ENCODE results near the gene PLEKHH2. TPM values are rescaled to one million over a fixed set of nuclear protein-coding genes. Genes with fewer than 3 reads are reported as not detected.

PLEKHH2 gene
- total RNA-seq, 1 donor from 2014 or later, result 2.3 TPM

DNA sequence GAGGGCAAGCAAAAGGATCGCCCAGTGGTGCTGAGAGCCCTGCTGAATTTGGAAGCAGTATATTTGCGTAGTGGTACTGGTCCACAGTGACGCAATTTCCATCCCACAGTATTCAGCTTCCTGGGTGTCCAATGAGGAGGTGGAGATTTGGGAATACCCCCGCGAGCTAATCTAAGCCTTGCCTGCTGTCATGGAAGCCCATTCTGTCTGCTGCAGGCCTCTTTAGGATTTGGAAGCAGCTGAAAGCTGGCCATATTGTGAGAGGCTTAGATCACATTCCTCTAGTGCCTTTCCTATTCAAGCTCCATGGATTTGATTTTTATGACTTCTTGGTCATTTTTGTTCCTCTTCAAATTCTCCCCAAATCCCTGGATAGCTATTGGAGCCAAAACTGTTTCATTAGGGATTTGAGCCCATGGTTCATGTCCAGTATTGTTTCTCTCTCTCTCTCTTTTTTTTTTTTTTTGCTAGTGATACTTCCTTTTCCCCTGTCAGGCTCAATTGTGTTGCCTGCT lies 114.5 kb downstream of the PLEKHH2 start:
- H3K4me3 ChIP-seq (ENCODE audit: low read depth, low read length), result no peak overlapping the region
- no peak for DNase-seq (ENCODE audit: low read depth)
- H3K36me3 ChIP-seq (ENCODE audit: control insufficient read depth, insufficient read depth, low read length), result peaks cover 1% of the 10 kb centered on the region
- no peak for TF ChIP-seq CTCF (IDR thresholded peaks at IDR 0.05; ENCODE audit: insufficient read depth, low read length, poor library complexity, severe bottlenecking)
- H3K27me3 ChIP-seq (ENCODE audit: control insufficient read depth, insufficient read depth, low read length), result no peaks in the 10 kb centered on the region

DNA sequence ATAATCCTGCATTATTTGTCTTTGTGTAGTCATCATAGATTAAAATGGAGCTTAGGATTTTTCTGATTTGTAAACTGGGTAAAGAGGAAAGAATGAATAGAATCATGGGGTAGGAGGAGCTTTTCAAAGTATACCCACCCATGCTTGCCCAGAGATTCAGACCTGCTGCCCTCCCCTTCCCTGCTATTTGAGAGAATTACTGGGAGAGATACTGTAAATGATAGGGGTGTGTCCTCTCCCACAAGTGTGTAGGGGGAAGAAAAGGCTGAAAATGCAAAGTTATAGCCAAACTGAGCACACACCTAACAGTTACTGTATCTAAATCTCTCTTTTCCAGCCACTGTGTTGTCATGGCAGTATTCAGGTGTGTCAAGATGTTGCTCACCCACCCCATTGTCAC lies 115.2 kb downstream of the PLEKHH2 start:
- Histone ChIP-seq H3K4me3 (ENCODE audit: low read depth, low read length) (no peak overlapping the region), H3K36me3 (ENCODE audit: control insufficient read depth, insufficient read depth, low read length) (peaks cover 1% of the 10 kb centered on the region), H3K27me3 (ENCODE audit: control insufficient read depth, insufficient read depth, low read length) (no peaks in the 10 kb centered on the region)
- DNase-seq (ENCODE audit: low read depth), result no peak
- no peak for TF ChIP-seq CTCF (IDR thresholded peaks at IDR 0.05; ENCODE audit: insufficient read depth, low read length, poor library complexity, severe bottlenecking)

DNA sequence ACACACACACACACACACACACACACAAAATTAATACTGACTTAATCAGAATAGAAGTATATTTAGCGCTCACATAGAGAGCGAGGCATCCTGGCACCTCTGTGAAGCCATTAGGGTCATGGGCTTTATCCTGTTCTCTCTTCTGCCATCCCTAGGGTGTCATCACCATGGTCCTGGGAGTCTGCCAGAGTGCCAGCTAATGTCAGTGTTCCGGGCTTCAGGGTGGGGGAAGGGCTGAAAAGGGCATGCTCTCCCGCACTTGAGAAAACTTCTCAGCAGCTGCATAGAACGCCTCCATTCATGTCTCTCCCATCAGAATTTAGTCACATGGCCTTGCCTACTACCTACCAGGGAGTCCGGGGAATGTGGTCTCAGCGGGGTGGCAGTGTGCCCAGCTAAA lies 117.1 kb downstream of the PLEKHH2 start:
- no peak for TF ChIP-seq CTCF (IDR thresholded peaks at IDR 0.05; ENCODE audit: insufficient read depth, low read length, poor library complexity, severe bottlenecking)
- no peaks in the 10 kb centered on the region for H3K27me3 ChIP-seq (ENCODE audit: control insufficient read depth, insufficient read depth, low read length)
- no peak for DNase-seq (ENCODE audit: low read depth)

GRCh38 chr2:43758739-43759138 lies 121.7 kb downstream of the PLEKHH2 start:
- H3K36me3 ChIP-seq (ENCODE audit: control insufficient read depth, insufficient read depth, low read length), result peaks cover 1% of the 10 kb centered on the region
- no peak for TF ChIP-seq CTCF (IDR thresholded peaks at IDR 0.05; ENCODE audit: insufficient read depth, low read length, poor library complexity, severe bottlenecking)
- H3K27me3 ChIP-seq (ENCODE audit: control insufficient read depth, insufficient read depth, low read length), result no peaks in the 10 kb centered on the region
- H3K4me3 ChIP-seq (ENCODE audit: low read depth, low read length), result no peak overlapping the region
- no peak for DNase-seq (ENCODE audit: low read depth)

More for the DNA sequence above, 117.1 kb downstream of the PLEKHH2 start:
- no peak overlapping the region for H3K4me3 ChIP-seq (ENCODE audit: low read depth, low read length)
- H3K36me3 ChIP-seq (ENCODE audit: control insufficient read depth, insufficient read depth, low read length), result peaks cover 1% of the 10 kb centered on the region

DNA sequence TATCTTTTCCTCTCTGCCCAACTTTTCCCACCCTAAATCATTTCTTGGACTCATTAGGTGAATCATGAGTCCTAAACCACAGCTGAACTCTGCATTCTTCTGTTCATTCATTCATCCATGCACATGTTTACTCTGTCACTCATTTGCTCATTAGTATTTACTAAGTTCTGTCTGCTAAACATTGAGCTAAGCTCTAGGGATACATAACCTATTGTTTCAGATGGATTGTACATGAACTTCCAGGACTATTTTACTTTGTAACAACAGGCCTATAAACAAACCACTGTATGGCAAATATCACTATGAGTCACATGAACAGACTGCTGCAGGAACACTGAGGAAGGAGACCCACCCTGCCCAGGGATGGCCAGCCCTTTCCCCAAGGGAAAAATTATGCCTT lies 122.1 kb downstream of the PLEKHH2 start:
- Histone ChIP-seq H3K36me3 (ENCODE audit: control insufficient read depth, insufficient read depth, low read length) (peaks cover under 1% of the 10 kb centered on the region), H3K27me3 (ENCODE audit: control insufficient read depth, insufficient read depth, low read length) (no peaks in the 10 kb centered on the region), H3K4me3 (ENCODE audit: low read depth, low read length) (no peak overlapping the region)
- DNase-seq (ENCODE audit: low read depth), result peak; percentile 92
- no peak for TF ChIP-seq CTCF (IDR thresholded peaks at IDR 0.05; ENCODE audit: insufficient read depth, low read length, poor library complexity, severe bottlenecking)

- no peaks in the 10 kb centered on the region for H3K27me3 ChIP-seq (ENCODE audit: control insufficient read depth, insufficient read depth, low read length)
- no peak for DNase-seq (ENCODE audit: low read depth)
- TF ChIP-seq CTCF (IDR thresholded peaks at IDR 0.05; ENCODE audit: insufficient read depth, low read length, poor library complexity, severe bottlenecking), result no peak
- no peaks in the 10 kb centered on the region for H3K36me3 ChIP-seq (ENCODE audit: control insufficient read depth, insufficient read depth, low read length)
- no peak overlapping the region for H3K4me3 ChIP-seq (ENCODE audit: low read depth, low read length)
These were observed 125.2 kb downstream of the PLEKHH2 start for GRCh38 chr2:43762286-43762685.
